Measurements from ENCODE around the gene SPAG5.

The SPAG5 gene

GRCh38 chr17:28534740-28535375 is 64.0 kb downstream of the SPAG5 start:
- ATAC-seq (replicated peaks): no peak
- Mint-ChIP-seq H3K27me3 (peaks cover 4 to 11% of the 10 kb centered on the region in 2 donors), H3K4me1 (no peaks in the 10 kb centered on the region)

GRCh38 chr17:28533091-28533807 is 65.6 kb downstream of the SPAG5 start:
- Mint-ChIP-seq H3K4me3 (no peak overlapping the region), H3K4me1 (no peaks in the 10 kb centered on the region), H3K27ac (no peak overlapping the region), H3K27me3 (peaks cover 4 to 11% of the 10 kb centered on the region in 2 donors), H3K9me3 (no peaks in the 10 kb centered on the region), H3K36me3 (no peaks in the 10 kb centered on the region)
- no peak for ATAC-seq (replicated peaks)
- no peak for DNase-seq

More at GRCh38 chr17:28534740-28535375, 64.0 kb downstream of the SPAG5 start:
- no peak overlapping the region for H3K27ac Mint-ChIP-seq
- DNase-seq: no peak
- H3K4me3 Mint-ChIP-seq: no peak overlapping the region
- H3K36me3 Mint-ChIP-seq: no peaks in the 10 kb centered on the region
- H3K9me3 Mint-ChIP-seq: no peaks in the 10 kb centered on the region

GRCh38 chr17:28532050-28532960 is 66.5 kb downstream of the SPAG5 start:
- Mint-ChIP-seq H3K9me3 (no peaks in the 10 kb centered on the region), H3K4me3 (no peak overlapping the region), H3K36me3 (no peaks in the 10 kb centered on the region), H3K4me1 (no peaks in the 10 kb centered on the region), H3K27ac (no peak overlapping the region), H3K27me3 (peaks cover 4 to 11% of the 10 kb centered on the region in 2 donors)
- ATAC-seq (replicated peaks) (no peak), DNase-seq (no peak)

GRCh38 chr17:28530926-28531325 is 67.9 kb downstream of the SPAG5 start:
- DNase-seq: no peak
- H3K27ac Mint-ChIP-seq: no peak overlapping the region
- peaks cover 4 to 11% of the 10 kb centered on the region in 2 donors for H3K27me3 Mint-ChIP-seq
- H3K4me1 Mint-ChIP-seq: no peaks in the 10 kb centered on the region
- no peak for ATAC-seq (replicated peaks)
- no peak overlapping the region for H3K4me3 Mint-ChIP-seq
- H3K9me3 Mint-ChIP-seq: no peaks in the 10 kb centered on the region
- H3K36me3 Mint-ChIP-seq: no peaks in the 10 kb centered on the region

GRCh38 chr17:28530250-28530649 is 68.6 kb downstream of the SPAG5 start:
- ATAC-seq (replicated peaks) (no peak), DNase-seq (no peak)
- Mint-ChIP-seq H3K4me3 (no peak overlapping the region), H3K27ac (no peak overlapping the region), H3K27me3 (peaks cover 4 to 11% of the 10 kb centered on the region in 2 donors), H3K9me3 (no peaks in the 10 kb centered on the region), H3K36me3 (no peaks in the 10 kb centered on the region), H3K4me1 (no peaks in the 10 kb centered on the region)

GRCh38 chr17:28529013-28529400 is 69.8 kb downstream of the SPAG5 start:
- no peak for ATAC-seq (replicated peaks)
- Mint-ChIP-seq H3K4me3 (no peak overlapping the region), H3K9me3 (no peaks in the 10 kb centered on the region), H3K4me1 (no peaks in the 10 kb centered on the region), H3K27me3 (peaks cover 4 to 11% of the 10 kb centered on the region in 2 donors), H3K27ac (no peak overlapping the region), H3K36me3 (no peaks in the 10 kb centered on the region)
- no peak for DNase-seq

GRCh38 chr17:28528327-28529012 is 70.4 kb downstream of the SPAG5 start:
- H3K9me3 Mint-ChIP-seq: no peaks in the 10 kb centered on the region
- DNase-seq: no peak
- no peak overlapping the region for H3K4me3 Mint-ChIP-seq
- no peak for ATAC-seq (replicated peaks)
- H3K4me1 Mint-ChIP-seq: no peaks in the 10 kb centered on the region
- H3K36me3 Mint-ChIP-seq: no peaks in the 10 kb centered on the region
- no peak overlapping the region for H3K27ac Mint-ChIP-seq
- peaks cover 4 to 11% of the 10 kb centered on the region in 2 donors for H3K27me3 Mint-ChIP-seq

GRCh38 chr17:28527859-28528258 is 71.0 kb downstream of the SPAG5 start:
- no peaks in the 10 kb centered on the region for H3K4me1 Mint-ChIP-seq
- no peaks in the 10 kb centered on the region for H3K9me3 Mint-ChIP-seq
- ATAC-seq (replicated peaks) (no peak), DNase-seq (no peak)
- no peak overlapping the region for H3K4me3 Mint-ChIP-seq
- peaks cover 4 to 11% of the 10 kb centered on the region in 2 donors for H3K27me3 Mint-ChIP-seq
- H3K27ac Mint-ChIP-seq: no peak overlapping the region
- no peaks in the 10 kb centered on the region for H3K36me3 Mint-ChIP-seq

All from stimulated activated naive B cell treated with anti-CD40 and anti-IgM and Interleukin-4, amounts not matched to agents 10 μg/mL and 1 μg/mL and 100 μg/mL, for 72 hours (primary cell).